HEK293 (cell line): ENCODE results near the gene KCNMB1.

Source experiments
- ATF2 ChIP-seq: fragments of 450-650 bp; formaldehyde crosslinking; IDR thresholded peaks from 2 replicates; pipeline ENCODE4 v1.5.1; 2016; ENCODE audit warnings: missing biosample characterization, missing genetic modification characterization, low read depth
- BCL11A ChIP-seq: fragments of 450-650 bp; formaldehyde crosslinking; IDR thresholded peaks from 2 replicates; pipeline ENCODE4 v1.5.1; 2016; ENCODE audit warnings: low read depth, missing biosample characterization, missing genetic modification characterization
- KLF1 ChIP-seq: fragments of 450-650 bp; formaldehyde crosslinking; IDR thresholded peaks from 2 replicates; pipeline ENCODE4 v1.5.1; 2016; ENCODE audit warnings: missing biosample characterization, missing genetic modification characterization
- PRDM10 ChIP-seq: fragments of 450-650 bp; formaldehyde crosslinking; IDR thresholded peaks from 2 replicates; pipeline ENCODE4 v1.5.1; 2016; ENCODE audit warnings: missing biosample characterization, missing genetic modification characterization
- PRDM6 ChIP-seq: fragments of 450-650 bp; formaldehyde crosslinking; IDR thresholded peaks from 2 replicates; pipeline ENCODE4 v1.5.1; 2017; ENCODE audit warnings: missing biosample characterization, missing genetic modification characterization
- TCF7L2 ChIP-seq: IDR thresholded peaks from 2 replicates; pipeline ENCODE4 v1.6.1; 2011; ENCODE audit warnings: low read depth, mild to moderate bottlenecking, inconsistent platforms, low read length, moderate library complexity, borderline replicate concordance
- ZBTB20 ChIP-seq: fragments of 450-650 bp; formaldehyde crosslinking; IDR thresholded peaks from 2 replicates; pipeline ENCODE4 v1.5.1; 2016; ENCODE audit warnings: missing biosample characterization, missing genetic modification characterization
- ZBTB26 ChIP-seq: fragments of 450-650 bp; formaldehyde crosslinking; optimal IDR thresholded peaks from 2 replicates; pipeline ENCODE3; 2016; ENCODE audit warnings: missing biosample characterization, mild to moderate bottlenecking, missing genetic modification characterization
- ZEB2 ChIP-seq: fragments of 450-650 bp; formaldehyde crosslinking; IDR thresholded peaks from 2 replicates; pipeline ENCODE4 v1.5.1; 2016; ENCODE audit warnings: missing biosample characterization, missing genetic modification characterization
- ZFHX2 ChIP-seq: fragments of 450-650 bp; formaldehyde crosslinking; conservative IDR thresholded peaks from 2 replicates; pipeline ENCODE4 v1.5.1; 2016; ENCODE audit warnings: missing biosample characterization, missing genetic modification characterization
- ZIC2 ChIP-seq: fragments of 450-650 bp; formaldehyde crosslinking; IDR thresholded peaks from 2 replicates; pipeline ENCODE4 v1.5.1; 2016; ENCODE audit warnings: missing biosample characterization, missing genetic modification characterization
- ZNF10 ChIP-seq: fragments of 450-650 bp; formaldehyde crosslinking; IDR thresholded peaks from 2 replicates; pipeline ENCODE4 v1.5.1; 2017; ENCODE audit warnings: missing biosample characterization, missing genetic modification characterization
- ZNF16 ChIP-seq: fragments of 450-650 bp; formaldehyde crosslinking; IDR thresholded peaks from 2 replicates; pipeline ENCODE4 v1.5.1; 2016; ENCODE audit warnings: low read depth, missing biosample characterization, missing genetic modification characterization
- ZNF221 ChIP-seq: fragments of 450-650 bp; formaldehyde crosslinking; IDR thresholded peaks from 2 replicates; pipeline ENCODE4 v1.5.1; 2017; ENCODE audit warnings: missing biosample characterization, missing genetic modification characterization, borderline replicate concordance
- ZNF248 ChIP-seq: fragments of 450-650 bp; formaldehyde crosslinking; IDR thresholded peaks from 2 replicates; pipeline ENCODE4 v1.5.1; 2017; ENCODE audit warnings: missing biosample characterization, missing genetic modification characterization
- ZNF501 ChIP-seq: fragments of 450-650 bp; formaldehyde crosslinking; IDR thresholded peaks from 2 replicates; pipeline ENCODE4 v1.5.1; 2016; ENCODE audit warnings: missing biosample characterization, missing genetic modification characterization
- ZNF510 ChIP-seq: fragments of 450-650 bp; formaldehyde crosslinking; IDR thresholded peaks from 2 replicates; pipeline ENCODE4 v1.5.1; 2018; ENCODE audit warnings: mild to moderate bottlenecking, missing genetic modification characterization, missing biosample characterization; ENCODE audit not compliant: insufficient replicate concordance
- ZNF513 ChIP-seq: fragments of 450-650 bp; IDR thresholded peaks from 2 replicates; pipeline ENCODE4 v1.5.1; 2018; ENCODE audit warnings: missing biosample characterization, missing genetic modification characterization
- ZNF518A ChIP-seq: fragments of 450-650 bp; formaldehyde crosslinking; conservative IDR thresholded peaks from 2 replicates; pipeline ENCODE4 v1.5.1; 2016; ENCODE audit warnings: low read depth, missing biosample characterization, missing genetic modification characterization
- ZNF530 ChIP-seq: fragments of 450-650 bp; formaldehyde crosslinking; IDR thresholded peaks from 2 replicates; pipeline ENCODE4 v1.5.1; 2016; ENCODE audit warnings: low read depth, missing biosample characterization, missing genetic modification characterization
- ZNF549 ChIP-seq: fragments of 450-650 bp; IDR thresholded peaks from 2 replicates; pipeline ENCODE4 v1.5.1; 2018; ENCODE audit warnings: missing biosample characterization, missing genetic modification characterization, mild to moderate bottlenecking, inconsistent platforms, moderate library complexity
- ZNF596 ChIP-seq: fragments of 450-650 bp; IDR thresholded peaks from 2 replicates; pipeline ENCODE4 v1.5.0; 2018; ENCODE audit warnings: missing biosample characterization, mild to moderate bottlenecking, missing genetic modification characterization, moderate library complexity
- ZNF707 ChIP-seq: fragments of 450-650 bp; formaldehyde crosslinking; IDR thresholded peaks from 2 replicates; pipeline ENCODE4 v1.5.1; 2016; ENCODE audit warnings: missing biosample characterization, missing genetic modification characterization
- ZNF785 ChIP-seq: fragments of 450-650 bp; formaldehyde crosslinking; IDR thresholded peaks from 2 replicates; pipeline ENCODE4 v1.5.1; 2016; ENCODE audit warnings: missing biosample characterization, missing genetic modification characterization
- ZXDB ChIP-seq: fragments of 450-650 bp; formaldehyde crosslinking; IDR thresholded peaks from 2 replicates; pipeline ENCODE4 v1.5.1; 2016; ENCODE audit warnings: missing biosample characterization, missing genetic modification characterization

Gene KCNMB1

GRCh38 chr5:170333161-170333910 lies 55.8 kb downstream of the KCNMB1 start (continued):
- TF ChIP-seq PRDM6 (0 out of 2 replicates have a peak, but pooled peaks have one; percentile 17), ZIC2 (peak; percentile 70), ZNF530 (tag by site-specific recombination) (no peak), ZBTB26 (tag by site-specific recombination) (no peak), ZXDB (tag by site-specific recombination) (no peak), ZNF16 (tag by site-specific recombination) (no peak), ZNF510 (tag by site-specific recombination) (no peak), PRDM10 (tag by site-specific recombination) (no peak), ZNF596 (no peak), ZNF785 (tag by site-specific recombination) (no peak), ZFHX2 (no peak), ZNF221 (tag by site-specific recombination) (no peak), ZNF518A (no peak), TCF7L2 (no peak), ZNF707 (tag by site-specific recombination) (no peak), ZNF248 (no peak), KLF1 (tag by site-specific recombination) (no peak), ZNF549 (peak; percentile 74; the same call in 1 of the 2 replicates), ZEB2 (no peak), ZBTB20 (tag by site-specific recombination) (no peak), ZNF10 (tag by site-specific recombination) (no peak), ATF2 (tag by site-specific recombination) (no peak), ZNF513 (no peak), ZNF501 (tag by site-specific recombination) (no peak), BCL11A (tag by site-specific recombination) (no peak)
